AG09319 (cell line): ENCODE measurements around the gene AFDN.

ENCODE experiments used
- DNase-seq: peaks from one replicate; pipeline ENCODE4 v3.0.0-alpha.2; 2010; ENCODE audit warnings: low read depth; ENCODE audit errors: extremely low read depth
- TF ChIP-seq, protein P1 (sequence below): IDR thresholded peaks from 2 replicates; pipeline ENCODE4 v1.5.1; 2011; ENCODE audit warnings: low read depth, mild to moderate bottlenecking, inconsistent platforms, low read length, moderate library complexity

The AFDN gene

GRCh38 chr6:168013250-168013915 is 186.7 kb downstream of the AFDN start:
- no peak for DNase-seq
- TF ChIP-seq, protein P1, sequence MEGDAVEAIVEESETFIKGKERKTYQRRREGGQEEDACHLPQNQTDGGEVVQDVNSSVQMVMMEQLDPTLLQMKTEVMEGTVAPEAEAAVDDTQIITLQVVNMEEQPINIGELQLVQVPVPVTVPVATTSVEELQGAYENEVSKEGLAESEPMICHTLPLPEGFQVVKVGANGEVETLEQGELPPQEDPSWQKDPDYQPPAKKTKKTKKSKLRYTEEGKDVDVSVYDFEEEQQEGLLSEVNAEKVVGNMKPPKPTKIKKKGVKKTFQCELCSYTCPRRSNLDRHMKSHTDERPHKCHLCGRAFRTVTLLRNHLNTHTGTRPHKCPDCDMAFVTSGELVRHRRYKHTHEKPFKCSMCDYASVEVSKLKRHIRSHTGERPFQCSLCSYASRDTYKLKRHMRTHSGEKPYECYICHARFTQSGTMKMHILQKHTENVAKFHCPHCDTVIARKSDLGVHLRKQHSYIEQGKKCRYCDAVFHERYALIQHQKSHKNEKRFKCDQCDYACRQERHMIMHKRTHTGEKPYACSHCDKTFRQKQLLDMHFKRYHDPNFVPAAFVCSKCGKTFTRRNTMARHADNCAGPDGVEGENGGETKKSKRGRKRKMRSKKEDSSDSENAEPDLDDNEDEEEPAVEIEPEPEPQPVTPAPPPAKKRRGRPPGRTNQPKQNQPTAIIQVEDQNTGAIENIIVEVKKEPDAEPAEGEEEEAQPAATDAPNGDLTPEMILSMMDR: no peak

GRCh38 chr6:168014428-168014827 is 187.7 kb downstream of the AFDN start:
- TF ChIP-seq, protein P1: no peak
- no peak for DNase-seq

- no peak for DNase-seq
- TF ChIP-seq, protein P1: no peak
Observed at GRCh38 chr6:168015009-168015408, 188.3 kb downstream of the AFDN start.

GRCh38 chr6:168015482-168016175 is 188.9 kb downstream of the AFDN start:
- TF ChIP-seq, protein P1: no peak
- DNase-seq: no peak

- TF ChIP-seq, protein P1: no peak
- no peak for DNase-seq
Observed at GRCh38 chr6:168016176-168016620, 189.5 kb downstream of the AFDN start.

DNA sequence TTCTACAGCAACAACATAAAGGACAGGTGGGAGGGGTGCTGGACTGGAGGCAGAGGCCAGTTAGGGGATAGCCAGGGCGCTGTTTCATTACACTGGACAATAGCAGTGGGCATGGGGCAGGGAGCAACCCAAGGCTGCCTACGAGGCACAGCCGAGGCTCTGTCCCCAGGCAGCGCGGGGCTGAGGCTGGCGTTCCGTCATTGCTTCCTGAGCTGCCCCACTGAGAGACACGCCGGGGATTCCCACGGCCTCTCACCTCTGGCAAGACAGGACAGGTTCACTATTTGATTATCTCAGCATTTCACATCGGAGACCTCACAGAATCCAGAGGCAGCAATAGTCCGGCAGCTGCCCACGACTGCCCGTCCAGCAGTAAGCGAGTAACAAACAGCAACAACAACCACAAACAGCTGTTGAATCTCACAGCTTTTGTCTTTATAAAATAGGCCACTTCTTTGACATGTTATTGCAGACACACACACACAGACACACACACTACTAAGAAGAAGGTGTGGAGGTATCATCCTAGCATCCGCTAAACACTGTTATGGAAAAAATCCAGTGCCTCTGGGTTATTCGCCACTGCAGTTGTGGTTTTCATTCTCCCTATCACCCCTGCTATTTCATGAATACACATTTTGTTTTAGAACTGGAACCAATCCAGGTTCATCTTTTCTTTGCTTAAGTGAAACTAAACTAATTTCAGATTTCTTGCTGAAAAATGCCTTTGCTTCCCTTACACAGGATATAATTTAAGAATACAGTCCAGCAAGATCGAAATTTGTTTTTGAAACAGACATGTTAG is 190.2 kb downstream of the AFDN start:
- no peak for DNase-seq
- TF ChIP-seq, protein P1: no peak

DNA sequence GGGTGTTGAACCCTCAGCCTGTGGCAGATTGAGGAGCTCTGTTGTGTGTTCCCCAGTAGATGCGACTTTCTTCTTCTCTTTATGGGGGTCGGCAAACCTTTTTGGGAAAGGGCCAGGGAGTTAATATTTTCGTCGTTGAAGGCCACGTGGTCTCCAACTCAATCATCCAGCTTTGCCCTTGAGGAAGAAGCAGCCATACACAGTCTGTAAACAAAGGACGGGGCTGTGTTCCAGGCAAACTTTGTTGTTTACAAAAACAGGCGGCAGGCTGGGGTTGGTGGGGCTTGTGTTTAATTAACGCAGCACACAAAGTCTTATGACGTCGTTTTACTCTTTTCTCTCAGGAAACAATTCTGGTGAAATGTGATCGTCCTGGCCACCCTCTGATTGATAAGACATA is 190.9 kb downstream of the AFDN start:
- TF ChIP-seq, protein P1: no peak
- no peak for DNase-seq
